RWPE2 (cell line): ENCODE data around the gene KRT17.
"Not testable (repeated sequence)": the region's sequence is repeated elsewhere in the genome, so short reads cannot be mapped to it uniquely, and the experiment has no call there.

ENCODE experiments used
- ATAC-seq: fragments of 200-7000 bp; cut with Tn5 transposase; 3 replicates; pipeline ENCODE4 v1.9.1; 2021; ENCODE audit warnings: low read depth
- DNase-seq: peaks from one replicate; pipeline ENCODE4 v3.0.0-alpha.2; 2020; ENCODE audit warnings: low spot score
- H3K27ac ChIP-seq: fragments of 450-650 bp; 2 replicates; pipeline ENCODE4 v1.5.1; 2017; ENCODE audit warnings: mild to moderate bottlenecking; ENCODE audit not compliant: poor library complexity, severe bottlenecking
- H3K27me3 ChIP-seq: fragments of 250-450 bp; sonication (Bioruptor Pico); 2 replicates; pipeline ENCODE4 v1.5.1; 2021; ENCODE audit warnings: mild to moderate bottlenecking, moderate library complexity; ENCODE audit not compliant: insufficient read depth, poor library complexity, severe bottlenecking
- H3K36me3 ChIP-seq: fragments of 250-450 bp; sonication (Bioruptor Pico); 2 replicates; pipeline ENCODE4 v1.5.1; 2020; ENCODE audit warnings: low read depth, mild to moderate bottlenecking, moderate library complexity
- H3K4me1 ChIP-seq: fragments of 250-450 bp; sonication (Bioruptor Pico); 2 replicates; pipeline ENCODE4 v1.5.1; 2021; ENCODE audit warnings: mild to moderate bottlenecking, moderate library complexity; ENCODE audit not compliant: insufficient read depth, poor library complexity, severe bottlenecking
- H3K4me3 ChIP-seq: fragments of 250-450 bp; sonication (Bioruptor Pico); 2 replicates; pipeline ENCODE4 v1.5.1; 2021; ENCODE audit warnings: mild to moderate bottlenecking, moderate library complexity; ENCODE audit not compliant: severe bottlenecking
- H3K9me3 ChIP-seq: fragments of 250-450 bp; sonication (Bioruptor Pico); 2 replicates; pipeline ENCODE4 v1.5.1; 2021; ENCODE audit warnings: mild to moderate bottlenecking, moderate library complexity; ENCODE audit not compliant: severe bottlenecking
- TF ChIP-seq, protein P1 (sequence below): fragments of 450-650 bp; IDR thresholded peaks from one replicate; pipeline ENCODE4 v1.5.1; 2017; ENCODE audit warnings: mild to moderate bottlenecking, moderate library complexity; ENCODE audit not compliant: poor library complexity, severe bottlenecking

Gene KRT17

DNA sequence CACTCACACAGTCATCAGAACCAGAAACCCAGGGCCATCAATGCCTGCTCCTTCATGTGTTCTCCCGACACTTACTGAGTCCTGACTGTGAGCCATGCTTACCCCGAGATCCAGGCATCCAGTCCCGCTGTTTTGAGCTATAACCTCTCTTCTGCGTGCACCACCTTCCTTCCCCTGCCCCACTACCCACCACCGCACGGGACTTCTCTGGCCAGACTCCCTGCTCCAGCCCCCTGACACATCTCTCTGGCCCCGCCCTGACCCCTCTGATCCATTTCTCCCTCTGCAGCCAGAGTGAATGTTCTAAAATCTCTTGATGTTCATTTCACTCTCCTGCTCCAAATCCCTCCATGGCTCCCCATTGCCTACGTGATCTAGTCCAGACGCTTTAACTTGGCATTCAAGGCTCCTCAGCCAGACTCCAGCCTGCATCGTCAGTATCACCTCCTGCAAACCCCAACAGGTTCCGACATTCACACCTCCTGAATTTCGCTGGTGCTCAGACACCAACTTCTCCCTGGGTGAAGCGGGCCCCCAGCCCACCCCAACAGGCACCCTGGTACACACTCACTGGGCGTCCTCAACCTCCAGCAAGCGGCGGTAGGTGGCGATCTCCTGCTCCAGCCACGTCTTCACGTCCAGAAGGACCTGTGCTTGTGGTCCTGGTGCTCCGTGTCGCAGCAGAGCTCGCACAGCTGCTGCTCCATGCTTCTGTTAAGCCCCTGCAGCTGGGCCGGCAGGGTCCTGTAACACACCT lies 3.1 kb upstream of the KRT17 start:
- Histone ChIP-seq H3K27me3 (no peaks in the 10 kb centered on the region), H3K9me3 (no peaks in the 10 kb centered on the region), H3K4me1 (peaks cover 15% of the 10 kb centered on the region), H3K36me3 (peaks cover 18% of the 10 kb centered on the region), H3K27ac (peak overlapping the region; percentile 99), H3K4me3 (no peak overlapping the region)
- ATAC-seq (no peak), DNase-seq (no peak)
- TF ChIP-seq, protein P1, sequence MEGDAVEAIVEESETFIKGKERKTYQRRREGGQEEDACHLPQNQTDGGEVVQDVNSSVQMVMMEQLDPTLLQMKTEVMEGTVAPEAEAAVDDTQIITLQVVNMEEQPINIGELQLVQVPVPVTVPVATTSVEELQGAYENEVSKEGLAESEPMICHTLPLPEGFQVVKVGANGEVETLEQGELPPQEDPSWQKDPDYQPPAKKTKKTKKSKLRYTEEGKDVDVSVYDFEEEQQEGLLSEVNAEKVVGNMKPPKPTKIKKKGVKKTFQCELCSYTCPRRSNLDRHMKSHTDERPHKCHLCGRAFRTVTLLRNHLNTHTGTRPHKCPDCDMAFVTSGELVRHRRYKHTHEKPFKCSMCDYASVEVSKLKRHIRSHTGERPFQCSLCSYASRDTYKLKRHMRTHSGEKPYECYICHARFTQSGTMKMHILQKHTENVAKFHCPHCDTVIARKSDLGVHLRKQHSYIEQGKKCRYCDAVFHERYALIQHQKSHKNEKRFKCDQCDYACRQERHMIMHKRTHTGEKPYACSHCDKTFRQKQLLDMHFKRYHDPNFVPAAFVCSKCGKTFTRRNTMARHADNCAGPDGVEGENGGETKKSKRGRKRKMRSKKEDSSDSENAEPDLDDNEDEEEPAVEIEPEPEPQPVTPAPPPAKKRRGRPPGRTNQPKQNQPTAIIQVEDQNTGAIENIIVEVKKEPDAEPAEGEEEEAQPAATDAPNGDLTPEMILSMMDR: no peak

DNA sequence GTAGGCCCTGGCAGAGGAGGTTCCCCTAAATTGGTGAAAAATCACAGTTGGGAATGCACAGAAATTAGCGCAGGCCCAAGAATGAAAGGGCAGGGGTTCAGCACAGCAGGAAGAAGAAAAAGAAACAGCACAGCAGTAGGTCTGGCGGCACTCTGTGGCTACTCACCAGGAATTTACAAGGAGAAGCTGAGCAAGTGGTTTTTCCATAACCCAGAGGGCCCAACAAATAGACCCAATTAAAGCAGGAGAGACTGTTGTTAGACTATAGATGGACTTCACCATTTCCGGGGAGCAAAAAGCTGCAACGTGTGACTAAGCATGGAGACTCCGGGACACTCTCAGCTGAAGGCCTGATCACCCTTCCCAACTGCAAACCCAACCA lies 2.5 kb upstream of the KRT17 start:
- H3K4me3 ChIP-seq, DNase-seq, H3K27me3 ChIP-seq, ATAC-seq, H3K9me3 ChIP-seq: not testable (repeated sequence)
- peak overlapping the region; percentile 99 for H3K27ac ChIP-seq
- peaks cover 24% of the 10 kb centered on the region for H3K36me3 ChIP-seq
- peaks cover 19% of the 10 kb centered on the region for H3K4me1 ChIP-seq

DNA sequence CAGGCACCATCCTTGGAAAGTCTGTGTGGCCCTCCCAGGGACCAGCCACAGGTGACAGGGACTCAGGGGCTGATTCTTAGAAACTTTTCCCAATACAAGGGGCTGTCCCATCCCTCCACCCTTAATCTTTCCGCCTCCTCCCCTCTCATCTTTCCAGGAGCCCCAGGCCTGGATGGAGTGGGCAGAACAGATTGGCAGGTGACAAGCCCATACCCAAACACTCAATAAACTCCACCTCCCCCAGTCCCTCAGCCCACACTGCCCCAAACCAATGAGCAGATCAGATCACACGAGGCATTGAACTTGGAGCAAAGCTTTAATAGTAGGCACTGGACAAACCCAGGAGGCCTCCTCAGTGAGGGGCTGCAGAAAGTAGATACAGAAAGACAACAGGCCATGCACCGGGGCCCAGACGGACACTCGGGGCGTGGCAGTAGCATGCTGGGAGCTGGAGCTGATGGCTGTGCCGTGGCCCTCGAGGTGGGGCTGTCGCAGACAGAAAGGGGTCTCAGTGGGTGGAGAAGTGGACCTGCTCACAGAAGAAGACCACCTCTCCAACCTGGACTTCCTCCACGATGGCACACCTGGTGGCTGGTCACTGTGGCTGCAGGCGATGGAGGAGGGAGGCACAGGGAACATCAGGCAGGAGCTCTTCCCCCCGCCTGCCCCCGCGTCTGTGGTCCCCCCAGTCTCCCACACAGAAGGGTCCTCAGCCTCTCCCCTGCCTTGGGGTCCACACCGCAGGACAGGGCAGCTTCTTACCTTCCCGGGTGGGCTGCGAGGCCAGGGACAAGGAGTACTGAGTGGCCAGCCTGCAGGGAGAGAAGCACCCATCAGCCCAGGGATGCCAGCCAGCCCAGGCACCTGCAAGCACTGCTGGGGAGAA lies 1.9 kb upstream of the KRT17 start:
- ATAC-seq, H3K9me3 ChIP-seq, H3K27me3 ChIP-seq, DNase-seq, H3K4me3 ChIP-seq: not testable (repeated sequence)
- Histone ChIP-seq H3K27ac (peak overlapping the region; percentile 99), H3K36me3 (peaks cover 31% of the 10 kb centered on the region), H3K4me1 (peaks cover 21% of the 10 kb centered on the region)

DNA sequence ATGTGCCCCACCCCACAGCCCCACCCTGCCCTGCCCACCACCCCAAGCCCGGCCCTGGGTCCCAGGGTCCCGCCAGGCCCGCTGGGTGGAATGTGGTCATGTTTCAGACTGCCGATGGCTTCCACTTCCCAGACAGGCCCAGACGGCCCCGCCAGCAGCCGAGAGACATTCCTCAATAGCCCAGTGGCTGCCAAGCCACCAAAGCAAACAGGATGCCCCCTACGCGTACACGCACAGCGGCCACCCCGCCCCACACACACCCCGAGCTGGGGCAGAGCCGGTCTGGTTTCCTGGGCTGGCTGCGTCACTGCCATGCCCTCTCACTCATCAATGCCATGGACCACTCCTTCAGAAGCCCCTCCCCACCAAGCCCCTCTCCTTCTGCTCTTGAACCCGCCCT lies 1.2 kb upstream of the KRT17 start:
- peaks cover 21% of the 10 kb centered on the region for H3K4me1 ChIP-seq
- no peak overlapping the region for H3K4me3 ChIP-seq
- DNase-seq: peak; percentile 96
- H3K27me3 ChIP-seq: no peaks in the 10 kb centered on the region
- TF ChIP-seq, protein P1: no peak
- peak; percentile 59 for ATAC-seq
- peak overlapping the region; percentile 99 for H3K27ac ChIP-seq
- no peaks in the 10 kb centered on the region for H3K9me3 ChIP-seq
- peaks cover 37% of the 10 kb centered on the region for H3K36me3 ChIP-seq

DNA sequence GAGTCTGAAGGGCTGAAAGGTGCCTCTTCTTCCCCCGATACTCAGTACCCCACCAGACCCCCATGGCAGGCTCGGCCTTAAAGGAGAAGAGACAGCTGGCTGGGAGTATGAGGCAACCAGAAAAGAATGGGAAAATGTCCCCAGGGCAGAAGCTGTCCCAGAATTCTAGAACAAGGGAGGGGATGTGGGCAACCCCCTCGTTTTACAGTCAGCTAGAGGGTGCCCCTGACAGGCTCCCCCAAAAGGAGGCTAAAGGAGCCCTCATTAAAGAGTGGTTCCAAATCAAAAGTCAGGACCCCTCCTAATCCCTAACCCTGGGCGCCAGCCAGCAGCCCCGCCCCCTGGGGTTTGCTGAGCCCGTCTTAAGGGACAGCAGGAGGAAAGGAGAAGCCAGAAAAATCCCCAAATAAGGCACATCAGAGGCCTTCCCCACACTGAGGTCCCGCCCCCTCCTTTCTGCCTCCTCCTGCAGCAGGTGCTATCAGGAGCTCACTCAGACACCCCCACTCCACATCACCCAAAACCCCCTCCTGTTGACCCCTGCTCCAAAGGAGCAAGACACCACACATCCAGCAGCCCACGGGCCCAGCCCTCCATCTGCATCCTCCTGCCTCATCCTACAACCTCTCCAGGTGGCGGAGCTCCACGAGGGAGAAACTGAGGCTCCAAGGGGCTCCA lies 1.1 kb downstream of the KRT17 start:
- ATAC-seq, DNase-seq, H3K27me3 ChIP-seq, H3K9me3 ChIP-seq: not testable (repeated sequence)
- Histone ChIP-seq H3K4me3 (peak overlapping the region; percentile 49), H3K36me3 (peaks cover 38% of the 10 kb centered on the region), H3K27ac (peak overlapping the region; percentile 99), H3K4me1 (peaks cover 21% of the 10 kb centered on the region)

DNA sequence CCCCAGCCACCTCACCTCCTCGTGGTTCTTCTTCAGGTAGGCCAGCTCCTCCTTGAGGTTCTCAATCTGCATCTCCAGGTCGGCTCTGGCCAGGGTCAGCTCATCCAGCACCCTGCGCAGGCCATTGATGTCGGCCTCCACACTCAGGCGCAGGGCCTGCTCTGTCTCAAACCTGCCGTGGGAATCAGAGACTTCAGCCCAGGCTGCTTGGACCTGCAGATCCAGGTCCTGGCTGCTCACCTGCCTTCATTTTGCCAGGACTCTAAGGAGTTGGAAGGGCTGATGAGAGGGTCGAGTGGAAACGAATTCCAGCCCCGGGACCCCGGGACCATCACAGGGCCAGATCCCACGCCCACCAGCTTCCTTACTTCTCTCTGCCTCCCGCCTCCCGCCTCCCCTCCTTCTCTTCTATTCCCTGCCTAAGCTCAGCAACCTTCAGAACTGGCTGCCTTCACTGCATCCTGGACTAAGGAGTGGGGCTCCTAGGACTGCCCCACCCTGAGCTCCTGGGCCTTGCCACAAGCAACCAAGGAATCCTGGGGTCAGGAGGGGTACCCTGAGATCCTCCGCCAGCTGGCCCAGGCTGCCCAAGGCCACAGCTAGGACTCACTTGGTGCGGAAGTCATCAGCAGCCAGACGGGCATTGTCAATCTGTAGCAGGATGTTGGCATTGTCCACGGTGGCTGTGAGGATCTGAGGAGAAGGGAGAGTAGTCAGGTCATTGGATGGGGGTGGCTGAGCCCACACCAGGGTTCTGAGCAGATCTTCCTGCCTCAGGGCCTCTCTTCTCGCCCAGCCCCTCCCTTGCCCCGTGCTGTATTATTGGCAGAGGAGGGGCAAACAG lies 1.8 kb downstream of the KRT17 start:
- peaks cover 38% of the 10 kb centered on the region for H3K36me3 ChIP-seq
- H3K4me3 ChIP-seq: peak overlapping the region; percentile 49
- H3K4me1 ChIP-seq: peaks cover 21% of the 10 kb centered on the region
- not testable (repeated sequence) for H3K9me3 ChIP-seq, ATAC-seq, H3K27me3 ChIP-seq
- DNase-seq: peak; percentile 46
- H3K27ac ChIP-seq: peak overlapping the region; percentile 99
